ENCODE data around the gene TMEM9. TPM values are rescaled to one million over a fixed set of nuclear protein-coding genes. Genes with fewer than 3 reads are reported as not detected.

The TMEM9 gene
- total and polyA plus RNA-seq, 2 experiments from 2014 or later, result 70.3 to 81.0 TPM

- no peaks in the 10 kb centered on the region for H3K9me3 ChIP-seq (ENCODE audit: low read depth)
- peaks cover 44% of the 10 kb centered on the region for H3K27me3 ChIP-seq (replicated peaks; ENCODE audit: insufficient read depth)
- H4K20me1 ChIP-seq (ENCODE audit: insufficient read depth), result no peaks in the 10 kb centered on the region
- H3K79me2 ChIP-seq (ENCODE audit: insufficient read depth), result no peaks in the 10 kb centered on the region
- no peak for TF ChIP-seq EZH2phosphoT487 (IDR thresholded peaks at IDR 0.05; ENCODE audit: insufficient read depth, low read depth)
- WGBS, 2 experiments (ENCODE audit: low coverage in 1 of 2, low lambda C conversion rate in 2 of 2, missing lambda C conversion rate in 2 of 2), result 53 to 62% methylated on average over 3 of the region's 3 CpGs
- no peaks in the 10 kb centered on the region for H3K9me2 ChIP-seq (ENCODE audit: insufficient read depth)
- no peak overlapping the region for H3K4me3 ChIP-seq
- H3K36me3 ChIP-seq (ENCODE audit: low read depth), result no peaks in the 10 kb centered on the region
- no peaks in the 10 kb centered on the region for H3F3A ChIP-seq (ENCODE audit: insufficient read depth)
- H3K4me2 ChIP-seq (ENCODE audit: unreplicated experiment), result no peak overlapping the region
- H3K9ac ChIP-seq, result no peak overlapping the region
- in situ Hi-C loops (cut with MboI), result no loop called here
- H2AFZ ChIP-seq, result no peak overlapping the region
- H3K27ac ChIP-seq, result no peak overlapping the region
- no peaks in the 10 kb centered on the region for H3K4me1 ChIP-seq (ENCODE audit: insufficient read depth)
- DNase-seq, result no peak
These were observed 61.5 kb downstream of the TMEM9 start for GRCh38 chr1:201092738-201093137.

GRCh38 chr1:201091256-201091655 lies 63.0 kb downstream of the TMEM9 start:
- Histone ChIP-seq H3K4me1 (ENCODE audit: insufficient read depth) (no peaks in the 10 kb centered on the region), H3K27me3 (replicated peaks; ENCODE audit: insufficient read depth) (peaks cover 46% of the 10 kb centered on the region), H3K4me2 (ENCODE audit: unreplicated experiment) (no peak overlapping the region), H4K20me1 (ENCODE audit: insufficient read depth) (no peaks in the 10 kb centered on the region), H3K79me2 (ENCODE audit: insufficient read depth) (no peaks in the 10 kb centered on the region), H3K9ac (no peak overlapping the region), H3K36me3 (ENCODE audit: low read depth) (no peaks in the 10 kb centered on the region), H3K9me3 (ENCODE audit: low read depth) (no peaks in the 10 kb centered on the region), H3K4me3 (no peak overlapping the region), H3K27ac (no peak overlapping the region), H3F3A (ENCODE audit: insufficient read depth) (no peaks in the 10 kb centered on the region), H3K9me2 (ENCODE audit: insufficient read depth) (no peaks in the 10 kb centered on the region), H2AFZ (no peak overlapping the region)
- in situ Hi-C loops (cut with MboI), result no loop called here
- DNase-seq, result no peak
- 70% methylated on average over 4 of the region's 4 CpGs for WGBS, 2 experiments (ENCODE audit: low coverage in 1 of 2, low lambda C conversion rate in 2 of 2, missing lambda C conversion rate in 2 of 2)
- TF ChIP-seq EZH2phosphoT487 (IDR thresholded peaks at IDR 0.05; ENCODE audit: insufficient read depth, low read depth) (no peak), EZH2 (IDR thresholded peaks at IDR 0.05; ENCODE audit: insufficient read depth, poor library complexity, severe bottlenecking) (no peak)

- 7 to 11% methylated on average over 4 of the region's 4 CpGs for WGBS, 2 experiments (ENCODE audit: low coverage in 1 of 2, low lambda C conversion rate in 2 of 2, missing lambda C conversion rate in 2 of 2)
These were observed 63.7 kb downstream of the TMEM9 start for GRCh38 chr1:201090541-201090940.

GRCh38 chr1:201089596-201089995 lies 64.7 kb downstream of the TMEM9 start:
- H4K20me1 ChIP-seq (ENCODE audit: insufficient read depth), result no peaks in the 10 kb centered on the region
- no peaks in the 10 kb centered on the region for H3K4me1 ChIP-seq (ENCODE audit: insufficient read depth)
- H3K9ac ChIP-seq, result no peak overlapping the region
- no peak overlapping the region for H2AFZ ChIP-seq
- H3K27ac ChIP-seq, result no peak overlapping the region
- 77% methylated on average over 5 of the region's 5 CpGs for WGBS, 2 experiments (ENCODE audit: low coverage in 1 of 2, low lambda C conversion rate in 2 of 2, missing lambda C conversion rate in 2 of 2)
- H3F3A ChIP-seq (ENCODE audit: insufficient read depth), result no peaks in the 10 kb centered on the region
- H3K79me2 ChIP-seq (ENCODE audit: insufficient read depth), result no peaks in the 10 kb centered on the region
- H3K27me3 ChIP-seq (replicated peaks; ENCODE audit: insufficient read depth), result peaks cover 39% of the 10 kb centered on the region
- no peaks in the 10 kb centered on the region for H3K9me2 ChIP-seq (ENCODE audit: insufficient read depth)
- H3K4me2 ChIP-seq (ENCODE audit: unreplicated experiment), result no peak overlapping the region
- TF ChIP-seq EZH2phosphoT487 (IDR thresholded peaks at IDR 0.05; ENCODE audit: insufficient read depth, low read depth) (no peak), EZH2 (IDR thresholded peaks at IDR 0.05; ENCODE audit: insufficient read depth, poor library complexity, severe bottlenecking) (no peak)
- DNase-seq, result no peak
- no peaks in the 10 kb centered on the region for H3K36me3 ChIP-seq (ENCODE audit: low read depth)
- no peak overlapping the region for H3K4me3 ChIP-seq
- in situ Hi-C loops (cut with MboI), result no loop called here
- no peaks in the 10 kb centered on the region for H3K9me3 ChIP-seq (ENCODE audit: low read depth)

More at GRCh38 chr1:201090541-201090940, 63.7 kb downstream of the TMEM9 start:
- Histone ChIP-seq H2AFZ (no peak overlapping the region), H3K9me3 (ENCODE audit: low read depth) (no peaks in the 10 kb centered on the region), H3K4me1 (ENCODE audit: insufficient read depth) (no peaks in the 10 kb centered on the region), H4K20me1 (ENCODE audit: insufficient read depth) (no peaks in the 10 kb centered on the region), H3K36me3 (ENCODE audit: low read depth) (no peaks in the 10 kb centered on the region), H3K4me2 (ENCODE audit: unreplicated experiment) (no peak overlapping the region), H3K4me3 (no peak overlapping the region), H3K27me3 (replicated peaks; ENCODE audit: insufficient read depth) (peaks cover 44% of the 10 kb centered on the region), H3K27ac (no peak overlapping the region), H3K79me2 (ENCODE audit: insufficient read depth) (no peaks in the 10 kb centered on the region), H3F3A (ENCODE audit: insufficient read depth) (no peaks in the 10 kb centered on the region), H3K9ac (no peak overlapping the region), H3K9me2 (ENCODE audit: insufficient read depth) (no peaks in the 10 kb centered on the region)
- TF ChIP-seq EZH2phosphoT487 (IDR thresholded peaks at IDR 0.05; ENCODE audit: insufficient read depth, low read depth) (no peak), EZH2 (IDR thresholded peaks at IDR 0.05; ENCODE audit: insufficient read depth, poor library complexity, severe bottlenecking) (no peak)
- in situ Hi-C loops (cut with MboI), result no loop called here
- peak; percentile 20 for DNase-seq
